Tibial nerve (tissue), 4 donors: Measurements from ENCODE around the gene IGIP.

Source experiments
- EP300 ChIP-seq, 2 donors: sonication (generic); formaldehyde crosslinking; IDR thresholded peaks; one replicate each; pipeline ENCODE4 v1.6.1; 2017; ENCODE audit warnings: antibody characterized with exemption in 2 of 2, mild to moderate bottlenecking in 1 of 2
- TF ChIP-seq, protein P1 (sequence below), 5 experiments: fragments of 200-600 bp in 3 of 5; fragments of 450-650 bp in 2 of 5; sonication (generic) in 3 of 5; IDR thresholded peaks; one replicate each; pipeline ENCODE4 v1.5.1; 2016 to 2019; ENCODE audit warnings: antibody characterized with exemption in 5 of 5, mild to moderate bottlenecking in 3 of 5, moderate library complexity in 2 of 5

DNA sequence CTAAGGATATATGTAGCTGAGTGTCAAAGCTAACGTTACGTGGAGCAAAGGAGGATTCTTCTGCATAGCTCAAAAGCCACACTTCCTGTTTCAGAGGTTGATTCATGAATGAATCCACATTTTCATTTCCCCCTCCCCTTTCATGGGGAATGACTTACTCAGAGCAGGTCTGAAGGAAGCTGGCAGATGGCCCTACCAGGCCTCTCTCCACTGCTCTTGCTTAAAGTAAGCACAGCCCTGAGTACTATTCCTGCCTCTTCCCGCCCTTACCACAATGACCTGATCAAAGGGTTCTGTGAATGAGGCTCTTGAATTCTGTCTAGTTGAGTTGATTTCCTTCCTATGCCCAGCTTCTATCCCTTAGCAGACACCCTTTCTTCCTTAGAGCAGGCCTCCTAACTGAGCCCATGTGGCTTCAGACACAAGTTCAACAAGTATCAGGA lies 6.3 kb downstream of the IGIP start:
- TF ChIP-seq EP300 (IDR thresholded peaks at IDR 0.05) = no peak
- TF ChIP-seq, protein P1, sequence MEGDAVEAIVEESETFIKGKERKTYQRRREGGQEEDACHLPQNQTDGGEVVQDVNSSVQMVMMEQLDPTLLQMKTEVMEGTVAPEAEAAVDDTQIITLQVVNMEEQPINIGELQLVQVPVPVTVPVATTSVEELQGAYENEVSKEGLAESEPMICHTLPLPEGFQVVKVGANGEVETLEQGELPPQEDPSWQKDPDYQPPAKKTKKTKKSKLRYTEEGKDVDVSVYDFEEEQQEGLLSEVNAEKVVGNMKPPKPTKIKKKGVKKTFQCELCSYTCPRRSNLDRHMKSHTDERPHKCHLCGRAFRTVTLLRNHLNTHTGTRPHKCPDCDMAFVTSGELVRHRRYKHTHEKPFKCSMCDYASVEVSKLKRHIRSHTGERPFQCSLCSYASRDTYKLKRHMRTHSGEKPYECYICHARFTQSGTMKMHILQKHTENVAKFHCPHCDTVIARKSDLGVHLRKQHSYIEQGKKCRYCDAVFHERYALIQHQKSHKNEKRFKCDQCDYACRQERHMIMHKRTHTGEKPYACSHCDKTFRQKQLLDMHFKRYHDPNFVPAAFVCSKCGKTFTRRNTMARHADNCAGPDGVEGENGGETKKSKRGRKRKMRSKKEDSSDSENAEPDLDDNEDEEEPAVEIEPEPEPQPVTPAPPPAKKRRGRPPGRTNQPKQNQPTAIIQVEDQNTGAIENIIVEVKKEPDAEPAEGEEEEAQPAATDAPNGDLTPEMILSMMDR (IDR thresholded peaks at IDR 0.05) = no peak
